ENCODE measurements around the gene DAD1. TPM values are rescaled to one million over a fixed set of nuclear protein-coding genes. Genes with fewer than 3 reads are reported as not detected.

The DAD1 gene
- polyA plus RNA-seq, 1 donor (not counting 4 experiments of a cell fraction or from before 2014, with no cell fraction given), result 351 TPM

DNA sequence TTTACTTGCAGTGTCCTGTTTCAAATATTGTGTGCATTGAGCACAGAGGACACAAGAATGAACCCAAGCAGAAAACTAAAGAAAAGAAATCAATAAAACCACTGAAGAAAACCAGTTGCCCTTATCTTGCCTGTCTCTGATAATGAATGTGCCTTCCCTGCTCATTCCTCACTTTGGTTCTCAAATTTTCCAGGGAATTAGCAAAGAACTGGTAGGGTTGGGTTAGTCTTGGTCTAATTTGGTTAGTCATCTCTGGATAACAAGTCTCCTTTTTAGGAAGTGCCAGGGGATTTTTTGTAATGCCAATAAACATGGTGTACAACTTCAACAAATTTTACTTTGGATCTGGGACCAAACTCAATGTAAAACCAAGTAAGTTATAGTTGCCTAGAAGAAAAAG is 65.7 kb downstream of the DAD1 start:
- dilution Hi-C loops (cut with MboI; ENCODE audit: extremely low pct_ligation_motif_present, low sequenced_read_pairs), result no loop called here
- TF ChIP-seq, protein P1, sequence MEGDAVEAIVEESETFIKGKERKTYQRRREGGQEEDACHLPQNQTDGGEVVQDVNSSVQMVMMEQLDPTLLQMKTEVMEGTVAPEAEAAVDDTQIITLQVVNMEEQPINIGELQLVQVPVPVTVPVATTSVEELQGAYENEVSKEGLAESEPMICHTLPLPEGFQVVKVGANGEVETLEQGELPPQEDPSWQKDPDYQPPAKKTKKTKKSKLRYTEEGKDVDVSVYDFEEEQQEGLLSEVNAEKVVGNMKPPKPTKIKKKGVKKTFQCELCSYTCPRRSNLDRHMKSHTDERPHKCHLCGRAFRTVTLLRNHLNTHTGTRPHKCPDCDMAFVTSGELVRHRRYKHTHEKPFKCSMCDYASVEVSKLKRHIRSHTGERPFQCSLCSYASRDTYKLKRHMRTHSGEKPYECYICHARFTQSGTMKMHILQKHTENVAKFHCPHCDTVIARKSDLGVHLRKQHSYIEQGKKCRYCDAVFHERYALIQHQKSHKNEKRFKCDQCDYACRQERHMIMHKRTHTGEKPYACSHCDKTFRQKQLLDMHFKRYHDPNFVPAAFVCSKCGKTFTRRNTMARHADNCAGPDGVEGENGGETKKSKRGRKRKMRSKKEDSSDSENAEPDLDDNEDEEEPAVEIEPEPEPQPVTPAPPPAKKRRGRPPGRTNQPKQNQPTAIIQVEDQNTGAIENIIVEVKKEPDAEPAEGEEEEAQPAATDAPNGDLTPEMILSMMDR (optimal IDR thresholded peaks at IDR 0.05 in 1 of 3, IDR thresholded peaks at IDR 0.05 in 1 of 3, conservative IDR thresholded peaks at IDR 0.05 in 1 of 3; ENCODE audit: extremely low read depth in 1 of 3, insufficient read depth in 2 of 3, low read length in 3 of 3), result no peak
- TF ChIP-seq EZH2 (IDR thresholded peaks at IDR 0.05; ENCODE audit: low read length), result no peak
- Histone ChIP-seq H3K9me3 (ENCODE audit: control insufficient read depth, low read depth, low read length) (no peaks in the 10 kb centered on the region), H3K27me3 (ENCODE audit: control insufficient read depth, extremely low read depth, insufficient read depth, low read length) (no peaks in the 10 kb centered on the region), H3K36me3 (ENCODE audit: control insufficient read depth in 2 of 2, extremely low read depth in 1 of 2, insufficient read depth in 2 of 2, low read length in 2 of 2) (no peaks in the 10 kb centered on the region), H3K79me2 (ENCODE audit: control insufficient read depth, insufficient read depth, low read length) (no peaks in the 10 kb centered on the region), H3K4me1 (ENCODE audit: control insufficient read depth, extremely low read depth, insufficient read depth, low read length) (peaks cover 45% of the 10 kb centered on the region), H3K4me3 (ENCODE audit: control insufficient read depth in 2 of 3, extremely low read depth in 1 of 3, insufficient read depth in 2 of 3, low read depth in 1 of 3, low read length in 3 of 3) (no peak overlapping the region), H3K9me1 (ENCODE audit: control insufficient read depth, extremely low read depth, insufficient read depth, low read length) (no peaks in the 10 kb centered on the region), H3K4me2 (ENCODE audit: control insufficient read depth, extremely low read depth, insufficient read depth, low read depth, low read length) (no peak overlapping the region), H3K9ac (ENCODE audit: control insufficient read depth, extremely low read depth, insufficient read depth, low read length) (no peak overlapping the region), H2AFZ (ENCODE audit: control insufficient read depth, low read length) (no peak overlapping the region), H4K20me1 (ENCODE audit: control insufficient read depth, extremely low read depth, insufficient read depth, low read length) (no peaks in the 10 kb centered on the region), H3K27ac (ENCODE audit: control insufficient read depth, insufficient read depth, low read length) (no peak overlapping the region)
- no peak for DNase-seq (ENCODE audit: low read depth, low spot score)
- FAIRE-seq, result no peak

DNA sequence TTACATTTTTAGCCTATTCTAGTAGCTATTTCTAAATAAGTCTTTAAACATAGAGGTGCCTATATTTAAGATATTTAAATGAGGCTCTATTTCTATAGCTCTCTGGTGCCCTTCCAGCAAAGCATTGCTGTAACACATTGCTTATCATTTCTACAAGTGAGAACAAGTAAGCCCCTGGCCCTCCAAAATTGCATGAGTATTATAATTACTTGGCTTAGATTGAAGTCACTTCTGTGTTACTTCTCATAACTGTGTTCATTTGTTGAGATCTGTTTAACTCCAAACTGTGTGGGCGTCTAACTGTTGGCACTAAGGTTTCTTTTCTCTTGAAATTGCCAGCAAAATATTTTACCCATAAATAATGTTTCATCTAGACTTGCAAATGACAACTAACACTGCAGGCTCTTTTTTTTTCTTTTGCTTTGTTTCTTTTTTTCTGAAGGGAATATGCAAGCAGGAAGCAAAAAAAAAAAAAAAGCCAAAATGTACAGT is 66.5 kb downstream of the DAD1 start:
- Histone ChIP-seq H3K9me3 (ENCODE audit: control insufficient read depth, low read depth, low read length) (no peaks in the 10 kb centered on the region), H3K4me3 (ENCODE audit: control insufficient read depth in 2 of 3, extremely low read depth in 1 of 3, insufficient read depth in 2 of 3, low read depth in 1 of 3, low read length in 3 of 3) (no peak overlapping the region), H3K27me3 (ENCODE audit: control insufficient read depth, extremely low read depth, insufficient read depth, low read length) (no peaks in the 10 kb centered on the region), H3K9ac (ENCODE audit: control insufficient read depth, extremely low read depth, insufficient read depth, low read length) (no peak overlapping the region), H3K4me2 (ENCODE audit: control insufficient read depth, extremely low read depth, insufficient read depth, low read depth, low read length) (no peak overlapping the region), H3K27ac (ENCODE audit: control insufficient read depth, insufficient read depth, low read length) (no peak overlapping the region), H3K36me3 (ENCODE audit: control insufficient read depth in 2 of 2, extremely low read depth in 1 of 2, insufficient read depth in 2 of 2, low read length in 2 of 2) (no peaks in the 10 kb centered on the region), H3K9me1 (ENCODE audit: control insufficient read depth, extremely low read depth, insufficient read depth, low read length) (no peaks in the 10 kb centered on the region), H3K79me2 (ENCODE audit: control insufficient read depth, insufficient read depth, low read length) (no peaks in the 10 kb centered on the region), H3K4me1 (ENCODE audit: control insufficient read depth, extremely low read depth, insufficient read depth, low read length) (peaks cover 45% of the 10 kb centered on the region), H4K20me1 (ENCODE audit: control insufficient read depth, extremely low read depth, insufficient read depth, low read length) (no peaks in the 10 kb centered on the region), H2AFZ (ENCODE audit: control insufficient read depth, low read length) (no peak overlapping the region)
- no peak for TF ChIP-seq EZH2 (IDR thresholded peaks at IDR 0.05; ENCODE audit: low read length)
- TF ChIP-seq, protein P1 (optimal IDR thresholded peaks at IDR 0.05 in 1 of 3, IDR thresholded peaks at IDR 0.05 in 1 of 3, conservative IDR thresholded peaks at IDR 0.05 in 1 of 3; ENCODE audit: extremely low read depth in 1 of 3, insufficient read depth in 2 of 3, low read length in 3 of 3), result no peak
- dilution Hi-C loops (cut with MboI; ENCODE audit: extremely low pct_ligation_motif_present, low sequenced_read_pairs), result no loop called here
- FAIRE-seq (no peak), DNase-seq (ENCODE audit: low read depth, low spot score) (no peak)

All from keratinocyte (primary cell).